RWPE1 (cell line): ENCODE measurements around the gene ZNF133.

Source experiments
- CTCF ChIA-PET: fragments of 350-600 bp; sonication (Branson Sonifier 250); formaldehyde crosslinking; extraction: SDS; loops from one replicate; lab custom pipeline; 2021; lab: Yijun Ruan, JAX
- POLR2A ChIA-PET: fragments of 400-600 bp; formaldehyde crosslinking; extraction: SDS; loops from one replicate; lab custom pipeline; 2020; ENCODE audit warnings: antibody characterized with exemption; ENCODE audit not compliant: low non-redundant PET; lab: Yijun Ruan, JAX
- DNase-seq: peaks from one replicate; pipeline ENCODE4 v3.0.0; 2012; ENCODE audit warnings: low spot score
- H3K27ac ChIP-seq: fragments of 450-650 bp; 2 replicates; pipeline ENCODE4 v1.5.1; 2017
- TF ChIP-seq, protein P1 (sequence below): fragments of 450-650 bp; conservative IDR thresholded peaks from 2 replicates; pipeline ENCODE4 v1.5.1; 2017; ENCODE audit warnings: low read depth, mild to moderate bottlenecking

The ZNF133 gene

DNA sequence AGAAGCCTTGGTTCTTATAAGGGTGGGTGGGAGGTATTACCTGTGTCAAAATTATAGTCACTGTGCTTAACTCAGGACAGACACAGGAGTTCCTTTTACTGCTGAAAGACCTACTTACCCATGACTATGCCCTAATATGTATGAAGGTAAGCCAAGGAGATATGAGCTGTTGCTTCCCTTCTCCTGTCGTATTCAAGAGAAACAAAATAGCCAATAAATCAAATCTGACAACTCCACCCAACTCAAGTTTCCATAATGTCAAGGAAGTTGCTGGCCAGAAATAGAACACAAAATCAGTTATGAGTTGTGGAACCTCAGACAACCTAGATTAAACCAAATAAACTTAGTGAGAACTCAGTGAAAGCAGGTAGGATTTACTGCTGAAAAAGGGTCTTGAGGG, 25.1 kb downstream of the ZNF133 start:
- CTCF ChIA-PET: no interaction called here
- DNase-seq: no peak
- TF ChIP-seq, protein P1, sequence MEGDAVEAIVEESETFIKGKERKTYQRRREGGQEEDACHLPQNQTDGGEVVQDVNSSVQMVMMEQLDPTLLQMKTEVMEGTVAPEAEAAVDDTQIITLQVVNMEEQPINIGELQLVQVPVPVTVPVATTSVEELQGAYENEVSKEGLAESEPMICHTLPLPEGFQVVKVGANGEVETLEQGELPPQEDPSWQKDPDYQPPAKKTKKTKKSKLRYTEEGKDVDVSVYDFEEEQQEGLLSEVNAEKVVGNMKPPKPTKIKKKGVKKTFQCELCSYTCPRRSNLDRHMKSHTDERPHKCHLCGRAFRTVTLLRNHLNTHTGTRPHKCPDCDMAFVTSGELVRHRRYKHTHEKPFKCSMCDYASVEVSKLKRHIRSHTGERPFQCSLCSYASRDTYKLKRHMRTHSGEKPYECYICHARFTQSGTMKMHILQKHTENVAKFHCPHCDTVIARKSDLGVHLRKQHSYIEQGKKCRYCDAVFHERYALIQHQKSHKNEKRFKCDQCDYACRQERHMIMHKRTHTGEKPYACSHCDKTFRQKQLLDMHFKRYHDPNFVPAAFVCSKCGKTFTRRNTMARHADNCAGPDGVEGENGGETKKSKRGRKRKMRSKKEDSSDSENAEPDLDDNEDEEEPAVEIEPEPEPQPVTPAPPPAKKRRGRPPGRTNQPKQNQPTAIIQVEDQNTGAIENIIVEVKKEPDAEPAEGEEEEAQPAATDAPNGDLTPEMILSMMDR: no peak
- POLR2A ChIA-PET: no interaction called here
- no peak overlapping the region; the same call in 1 of the 2 replicates for H3K27ac ChIP-seq

DNA sequence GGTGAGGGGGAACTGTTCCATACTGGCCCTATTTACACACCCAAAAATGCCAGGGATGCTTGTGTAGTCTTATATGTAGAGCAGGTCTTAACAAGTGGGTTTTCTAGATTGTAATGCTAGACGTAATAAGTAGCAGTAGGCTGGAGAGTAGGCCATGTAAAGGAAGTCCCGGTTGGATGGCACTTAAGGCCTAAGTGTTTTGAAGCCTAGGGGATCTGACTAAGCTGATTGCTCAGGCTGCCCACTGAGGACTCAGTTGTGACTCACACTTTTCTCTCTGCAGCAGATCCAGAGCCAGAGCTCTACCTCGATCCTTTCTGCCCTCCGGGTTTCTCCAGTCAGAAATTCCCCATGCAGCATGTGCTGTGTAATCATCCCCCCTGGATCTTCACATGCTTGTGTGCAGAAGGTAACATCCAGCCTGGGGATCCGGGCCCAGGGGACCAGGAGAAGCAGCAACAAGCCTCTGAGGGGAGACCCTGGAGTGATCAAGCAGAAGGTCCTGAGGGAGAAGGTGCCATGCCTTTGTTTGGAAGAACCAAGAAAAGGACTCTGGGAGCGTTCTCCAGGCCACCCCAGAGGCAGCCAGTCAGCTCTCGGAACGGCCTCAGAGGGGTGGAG, 26.6 kb downstream of the ZNF133 start:
- H3K27ac ChIP-seq: peak overlapping the region; percentile 63
- DNase-seq: peak; percentile 96
- ChIA-PET CTCF (no interaction called here), POLR2A (no interaction called here)
- TF ChIP-seq, protein P1: no peak

DNA sequence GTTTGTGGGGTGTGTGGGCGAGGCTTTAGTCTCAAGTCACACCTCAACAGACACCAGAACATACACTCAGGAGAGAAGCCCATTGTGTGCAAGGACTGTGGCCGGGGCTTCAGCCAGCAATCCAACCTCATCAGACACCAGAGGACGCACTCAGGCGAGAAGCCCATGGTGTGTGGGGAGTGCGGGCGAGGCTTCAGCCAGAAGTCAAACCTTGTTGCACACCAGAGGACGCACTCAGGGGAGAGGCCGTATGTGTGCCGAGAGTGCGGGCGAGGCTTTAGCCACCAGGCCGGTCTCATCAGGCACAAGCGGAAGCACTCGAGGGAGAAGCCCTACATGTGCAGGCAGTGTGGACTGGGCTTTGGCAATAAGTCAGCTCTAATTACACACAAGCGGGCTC, 27.8 kb downstream of the ZNF133 start:
- no peak overlapping the region for H3K27ac ChIP-seq
- no peak for DNase-seq
- TF ChIP-seq, protein P1: no peak
- POLR2A ChIA-PET: no interaction called here
- CTCF ChIA-PET: no interaction called here

DNA sequence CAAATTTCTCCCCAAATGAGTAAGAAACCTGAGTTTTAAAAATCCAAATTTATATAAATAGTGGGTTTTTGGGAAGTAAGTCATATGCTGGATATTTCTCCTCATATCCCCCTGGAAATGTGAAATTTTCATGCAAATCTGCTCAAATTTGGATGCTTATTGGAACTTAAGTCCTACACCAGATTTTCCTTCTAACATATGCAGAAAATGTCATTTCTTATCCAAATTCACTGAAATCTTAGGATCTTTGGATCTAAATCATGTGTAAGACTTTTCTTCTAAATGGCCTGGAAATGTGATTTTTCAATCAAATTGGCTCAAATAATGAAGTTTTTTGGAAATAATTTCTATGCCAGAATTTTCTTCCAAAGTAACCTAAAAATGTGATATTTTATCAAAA, 33.0 kb downstream of the ZNF133 start:
- no peak for DNase-seq
- ChIA-PET POLR2A (no interaction called here), CTCF (no interaction called here)
- H3K27ac ChIP-seq: no peak overlapping the region
- TF ChIP-seq, protein P1: no peak

DNA sequence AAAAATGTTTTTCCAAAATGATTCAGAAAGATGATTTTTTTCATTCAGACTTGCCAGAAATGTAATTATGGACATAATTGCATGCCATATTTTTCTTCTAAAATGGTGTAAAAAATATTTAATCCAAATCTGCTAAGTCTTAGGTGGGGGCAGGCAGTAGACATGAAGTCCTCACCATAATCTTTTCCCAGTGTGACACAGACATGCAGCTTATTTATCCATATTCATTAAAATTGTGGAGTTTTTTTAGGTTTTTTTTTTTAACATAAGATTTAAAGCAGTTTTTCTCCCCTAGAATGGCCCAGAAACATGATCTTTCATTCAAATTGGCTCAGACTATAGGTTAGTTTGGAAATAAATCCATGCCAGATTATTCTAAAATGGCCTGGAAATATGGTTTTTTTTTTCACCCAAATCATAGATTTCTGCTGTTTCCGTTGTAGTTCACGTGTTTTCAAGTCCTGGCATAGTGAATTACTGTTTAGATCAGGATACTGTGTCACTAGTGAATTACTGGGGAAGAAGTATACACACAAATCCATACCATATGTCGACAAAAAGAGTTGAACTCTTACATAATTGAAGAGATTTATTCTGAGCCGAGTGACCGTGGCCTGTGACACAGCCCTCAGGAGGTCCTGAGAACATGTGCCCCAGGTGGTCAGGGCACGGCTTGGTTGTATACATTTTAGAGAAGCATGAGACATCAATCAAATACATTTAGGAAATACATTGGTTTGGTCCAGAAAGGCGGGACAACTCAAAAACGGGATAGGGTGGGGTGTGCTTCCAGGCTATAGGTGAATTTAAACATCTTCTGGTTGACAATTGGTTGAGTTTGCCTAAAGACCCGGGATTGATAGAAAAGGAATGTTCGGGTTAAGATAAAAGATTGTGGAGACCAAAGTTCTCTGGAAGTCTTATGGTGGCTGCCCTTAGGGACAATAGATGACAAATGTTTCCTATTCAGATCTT, 33.9 kb downstream of the ZNF133 start:
- POLR2A ChIA-PET: no interaction called here
- CTCF ChIA-PET: interaction anchor here (0.6 to 0.7 kb wide), 2 partner anchors 36 to 71 kb away, joined by 4 to 7 read pairs; no protein-coding TSS in a partner anchor
- no peak for DNase-seq
- TF ChIP-seq, protein P1: no peak
- H3K27ac ChIP-seq: no peak overlapping the region

DNA sequence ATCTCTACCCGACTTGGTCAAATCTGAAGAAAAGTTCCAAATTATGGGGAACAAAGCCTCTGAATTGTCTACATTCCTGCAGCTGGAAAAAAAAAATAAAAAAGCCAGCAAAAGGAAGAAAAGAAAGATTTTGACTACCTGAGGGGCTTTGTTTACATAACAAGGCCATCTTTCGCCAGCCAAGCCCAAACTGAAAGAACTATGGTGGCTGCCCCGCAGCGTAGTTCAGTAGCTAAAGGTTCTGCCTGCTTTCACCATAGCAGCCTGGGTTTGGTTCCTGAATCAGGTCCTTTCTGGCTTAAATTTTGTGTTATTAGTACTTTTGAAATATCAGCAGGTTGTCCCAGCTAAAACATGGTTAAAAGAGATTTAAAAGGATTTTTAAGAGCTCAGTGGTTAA, 35.4 kb downstream of the ZNF133 start:
- CTCF ChIA-PET: interaction anchor here (0.5 kb wide), 1 partner anchor 49 kb away, joined by 3 read pairs; no protein-coding TSS in a partner anchor
- H3K27ac ChIP-seq: no peak overlapping the region
- DNase-seq: no peak
- TF ChIP-seq, protein P1: no peak
- POLR2A ChIA-PET: no interaction called here
